Measurements from ENCODE around the gene SLC7A1. TPM values are rescaled to one million over a fixed set of nuclear protein-coding genes. Genes with fewer than 3 reads are reported as not detected.

SLC7A1 gene
- total and polyA plus RNA-seq, 7 donors = 2.4 to 25.6 (median 15.0) TPM

GRCh38 chr13:29621051-29621800 lies 25.7 kb upstream of the SLC7A1 start:
- H3K4me1 ChIP-seq = no peaks in the 10 kb centered on the region
- no peak for TF ChIP-seq POLR2AphosphoS5 (IDR thresholded peaks at IDR 0.05)
- no peak for TF ChIP-seq POLR2A (IDR thresholded peaks at IDR 0.05)
- TF ChIP-seq EP300 (IDR thresholded peaks at IDR 0.05) = no peak
- TF ChIP-seq CTCF (IDR thresholded peaks at IDR 0.05) = no peak
- no peaks in the 10 kb centered on the region for H3K27me3 ChIP-seq
- H3K9me3 ChIP-seq = no peaks in the 10 kb centered on the region
- 90 to 95% methylated on average over 4 of the region's 4 CpGs for WGBS, 2 donors
- no peak overlapping the region for H3K27ac ChIP-seq
- intact Hi-C loops (cut with DNase I) = no loop called here
- no peak for DNase-seq
- no peaks in the 10 kb centered on the region for H3K36me3 ChIP-seq
- no peak overlapping the region for H3K4me3 ChIP-seq

- intact Hi-C loops (cut with DNase I) = no loop called here
- no peak for DNase-seq
- H3K36me3 ChIP-seq = no peaks in the 10 kb centered on the region
- H3K27ac ChIP-seq = no peak overlapping the region
- TF ChIP-seq EP300 (IDR thresholded peaks at IDR 0.05) = no peak
- TF ChIP-seq POLR2A (IDR thresholded peaks at IDR 0.05) = no peak
- no peak for TF ChIP-seq CTCF (IDR thresholded peaks at IDR 0.05)
- no peak for TF ChIP-seq POLR2AphosphoS5 (IDR thresholded peaks at IDR 0.05)
- H3K9me3 ChIP-seq = no peaks in the 10 kb centered on the region
- no peaks in the 10 kb centered on the region for H3K27me3 ChIP-seq
- no peaks in the 10 kb centered on the region for H3K4me1 ChIP-seq
- no peak overlapping the region for H3K4me3 ChIP-seq
Measured at GRCh38 chr13:29619995-29620394, 24.5 kb upstream of the SLC7A1 start.

GRCh38 chr13:29613101-29613500 lies 17.6 kb upstream of the SLC7A1 start:
- Histone ChIP-seq H3K9me3 (no peaks in the 10 kb centered on the region), H3K36me3 (no peaks in the 10 kb centered on the region), H3K4me1 (no peaks in the 10 kb centered on the region), H3K27me3 (no peaks in the 10 kb centered on the region), H3K27ac (no peak overlapping the region), H3K4me3 (no peak overlapping the region)
- intact Hi-C loops (cut with DNase I) = no loop called here
- TF ChIP-seq CTCF (IDR thresholded peaks at IDR 0.05) = no peak
- no peak for TF ChIP-seq POLR2AphosphoS5 (IDR thresholded peaks at IDR 0.05)
- no peak for TF ChIP-seq POLR2A (IDR thresholded peaks at IDR 0.05)
- TF ChIP-seq EP300 (IDR thresholded peaks at IDR 0.05) = no peak
- no peak for DNase-seq
- 85 to 88% methylated on average over 3 of the region's 3 CpGs for WGBS, 2 donors

- TF ChIP-seq POLR2A (IDR thresholded peaks at IDR 0.05) (no peak), EP300 (IDR thresholded peaks at IDR 0.05) (no peak), POLR2AphosphoS5 (IDR thresholded peaks at IDR 0.05) (no peak), CTCF (IDR thresholded peaks at IDR 0.05) (no peak)
- H3K4me3 ChIP-seq = no peak overlapping the region
- WGBS, 2 donors = 95 to 100% methylated on average over 1 of the region's 1 CpG
Measured at GRCh38 chr13:29607465-29607864, 12.0 kb upstream of the SLC7A1 start.

More at GRCh38 chr13:29607465-29607864, 12.0 kb upstream of the SLC7A1 start:
- intact Hi-C loops (cut with DNase I) = no loop called here
- Histone ChIP-seq H3K27me3 (no peaks in the 10 kb centered on the region), H3K4me1 (no peaks in the 10 kb centered on the region), H3K36me3 (no peaks in the 10 kb centered on the region), H3K9me3 (no peaks in the 10 kb centered on the region), H3K27ac (no peak overlapping the region)
- DNase-seq = no peak

All from sigmoid colon (tissue), 7 donors.